ENCODE data around the gene PKP4. TPM values are rescaled to one million over a fixed set of nuclear protein-coding genes. Genes with fewer than 3 reads are reported as not detected.

The PKP4 gene
- total and polyA plus RNA-seq, 2 experiments from 2014 or later, result 35.7 to 92.3 TPM

DNA sequence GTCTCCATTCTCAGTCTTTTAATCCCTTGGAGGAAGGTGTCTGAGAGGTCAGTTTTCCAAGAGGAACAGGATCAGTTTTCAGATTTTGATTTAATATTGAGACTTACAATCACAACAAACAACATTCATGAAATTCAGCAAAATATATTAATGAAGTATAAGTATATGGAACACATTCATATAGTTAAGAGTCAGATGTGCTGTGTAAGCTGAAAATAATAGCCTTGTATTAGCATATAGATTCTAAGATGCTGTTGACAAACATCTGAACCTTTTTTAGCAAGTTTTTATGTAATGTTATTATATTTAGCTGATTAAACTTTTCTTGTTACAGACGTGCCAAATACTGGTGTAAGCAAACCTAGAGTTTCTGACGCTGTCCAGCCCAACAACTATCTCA lies 163.9 kb downstream of the PKP4 start:
- no peaks in the 10 kb centered on the region for H3K79me2 ChIP-seq (replicated peaks; ENCODE audit: insufficient read depth)
- H3K9me2 ChIP-seq (ENCODE audit: insufficient read depth), result no peaks in the 10 kb centered on the region
- H3K27me3 ChIP-seq (ENCODE audit: insufficient read depth), result no peaks in the 10 kb centered on the region
- H3K4me2 ChIP-seq, result no peak overlapping the region
- H4K20me1 ChIP-seq (replicated peaks; ENCODE audit: insufficient read depth), result no peaks in the 10 kb centered on the region; the same call in 1 of the 2 replicates
- peaks cover 4% of the 10 kb centered on the region; the same call in 1 of the 2 replicates for H3K4me1 ChIP-seq (ENCODE audit: insufficient read depth)
- no peaks in the 10 kb centered on the region for H3K9me3 Mint-ChIP-seq
- H3K4me3 ChIP-seq, result no peak overlapping the region
- no peak overlapping the region for H3K27ac ChIP-seq (ENCODE audit: low read depth)
- peaks cover 2% of the 10 kb centered on the region for H3K27me3 Mint-ChIP-seq (ENCODE audit: insufficient read depth, low read depth, poor library complexity)
- no peak overlapping the region for H3K4me3 Mint-ChIP-seq
- no peak overlapping the region for H2AFZ ChIP-seq
- TF ChIP-seq CREB1 (CRISPR knock-in tag; IDR thresholded peaks at IDR 0.05; ENCODE audit: low read depth) (no peak), NANOG (IDR thresholded peaks at IDR 0.05; ENCODE audit: borderline replicate concordance) (no peak), ZNF114 (CRISPR knock-in tag; IDR thresholded peaks at IDR 0.05) (no peak), ZNF331 (CRISPR knock-in tag; IDR thresholded peaks at IDR 0.05; ENCODE audit: low read depth) (no peak), EZH2phosphoT487 (IDR thresholded peaks at IDR 0.05; ENCODE audit: unreplicated experiment) (no peak), POLR2AphosphoS5 (IDR thresholded peaks at IDR 0.05; ENCODE audit: low read depth) (no peak), STAT1 (IDR thresholded peaks at IDR 0.05; ENCODE audit: unreplicated experiment) (no peak), JUNB (IDR thresholded peaks at IDR 0.05; ENCODE audit: unreplicated experiment) (no peak), EZH2 (IDR thresholded peaks at IDR 0.05; ENCODE audit: low read depth, unreplicated experiment) (no peak)
- TF ChIP-seq, protein P1, sequence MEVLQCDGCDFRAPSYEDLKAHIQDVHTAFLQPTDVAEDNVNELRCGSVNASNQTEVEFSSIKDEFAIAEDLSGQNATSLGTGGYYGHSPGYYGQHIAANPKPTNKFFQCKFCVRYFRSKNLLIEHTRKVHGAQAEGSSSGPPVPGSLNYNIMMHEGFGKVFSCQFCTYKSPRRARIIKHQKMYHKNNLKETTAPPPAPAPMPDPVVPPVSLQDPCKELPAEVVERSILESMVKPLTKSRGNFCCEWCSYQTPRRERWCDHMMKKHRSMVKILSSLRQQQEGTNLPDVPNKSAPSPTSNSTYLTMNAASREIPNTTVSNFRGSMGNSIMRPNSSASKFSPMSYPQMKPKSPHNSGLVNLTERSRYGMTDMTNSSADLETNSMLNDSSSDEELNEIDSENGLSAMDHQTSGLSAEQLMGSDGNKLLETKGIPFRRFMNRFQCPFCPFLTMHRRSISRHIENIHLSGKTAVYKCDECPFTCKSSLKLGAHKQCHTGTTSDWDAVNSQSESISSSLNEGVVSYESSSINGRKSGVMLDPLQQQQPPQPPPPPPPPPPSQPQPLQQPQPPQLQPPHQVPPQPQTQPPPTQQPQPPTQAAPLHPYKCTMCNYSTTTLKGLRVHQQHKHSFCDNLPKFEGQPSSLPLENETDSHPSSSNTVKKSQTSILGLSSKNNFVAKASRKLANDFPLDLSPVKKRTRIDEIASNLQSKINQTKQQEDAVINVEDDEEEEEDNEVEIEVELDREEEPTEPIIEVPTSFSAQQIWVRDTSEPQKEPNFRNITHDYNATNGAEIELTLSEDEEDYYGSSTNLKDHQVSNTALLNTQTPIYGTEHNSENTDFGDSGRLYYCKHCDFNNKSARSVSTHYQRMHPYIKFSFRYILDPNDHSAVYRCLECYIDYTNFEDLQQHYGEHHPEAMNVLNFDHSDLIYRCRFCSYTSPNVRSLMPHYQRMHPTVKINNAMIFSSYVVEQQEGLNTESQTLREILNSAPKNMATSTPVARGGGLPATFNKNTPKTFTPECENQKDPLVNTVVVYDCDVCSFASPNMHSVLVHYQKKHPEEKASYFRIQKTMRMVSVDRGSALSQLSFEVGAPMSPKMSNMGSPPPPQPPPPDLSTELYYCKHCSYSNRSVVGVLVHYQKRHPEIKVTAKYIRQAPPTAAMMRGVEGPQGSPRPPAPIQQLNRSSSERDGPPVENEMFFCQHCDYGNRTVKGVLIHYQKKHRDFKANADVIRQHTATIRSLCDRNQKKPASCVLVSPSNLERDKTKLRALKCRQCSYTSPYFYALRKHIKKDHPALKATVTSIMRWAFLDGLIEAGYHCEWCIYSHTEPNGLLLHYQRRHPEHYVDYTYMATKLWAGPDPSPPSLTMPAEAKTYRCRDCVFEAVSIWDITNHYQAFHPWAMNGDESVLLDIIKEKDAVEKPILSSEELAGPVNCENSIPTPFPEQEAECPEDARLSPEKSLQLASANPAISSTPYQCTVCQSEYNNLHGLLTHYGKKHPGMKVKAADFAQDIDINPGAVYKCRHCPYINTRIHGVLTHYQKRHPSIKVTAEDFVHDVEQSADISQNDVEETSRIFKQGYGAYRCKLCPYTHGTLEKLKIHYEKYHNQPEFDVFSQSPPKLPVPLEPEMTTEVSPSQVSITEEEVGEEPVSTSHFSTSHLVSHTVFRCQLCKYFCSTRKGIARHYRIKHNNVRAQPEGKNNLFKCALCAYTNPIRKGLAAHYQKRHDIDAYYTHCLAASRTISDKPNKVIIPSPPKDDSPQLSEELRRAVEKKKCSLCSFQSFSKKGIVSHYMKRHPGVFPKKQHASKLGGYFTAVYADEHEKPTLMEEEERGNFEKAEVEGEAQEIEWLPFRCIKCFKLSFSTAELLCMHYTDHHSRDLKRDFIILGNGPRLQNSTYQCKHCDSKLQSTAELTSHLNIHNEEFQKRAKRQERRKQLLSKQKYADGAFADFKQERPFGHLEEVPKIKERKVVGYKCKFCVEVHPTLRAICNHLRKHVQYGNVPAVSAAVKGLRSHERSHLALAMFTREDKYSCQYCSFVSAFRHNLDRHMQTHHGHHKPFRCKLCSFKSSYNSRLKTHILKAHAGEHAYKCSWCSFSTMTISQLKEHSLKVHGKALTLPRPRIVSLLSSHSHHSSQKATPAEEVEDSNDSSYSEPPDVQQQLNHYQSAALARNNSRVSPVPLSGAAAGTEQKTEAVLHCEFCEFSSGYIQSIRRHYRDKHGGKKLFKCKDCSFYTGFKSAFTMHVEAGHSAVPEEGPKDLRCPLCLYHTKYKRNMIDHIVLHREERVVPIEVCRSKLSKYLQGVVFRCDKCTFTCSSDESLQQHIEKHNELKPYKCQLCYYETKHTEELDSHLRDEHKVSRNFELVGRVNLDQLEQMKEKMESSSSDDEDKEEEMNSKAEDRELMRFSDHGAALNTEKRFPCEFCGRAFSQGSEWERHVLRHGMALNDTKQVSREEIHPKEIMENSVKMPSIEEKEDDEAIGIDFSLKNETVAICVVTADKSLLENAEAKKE (CRISPR knock-in tag; IDR thresholded peaks at IDR 0.05), result no peak
- TF ChIP-seq, protein P2, sequence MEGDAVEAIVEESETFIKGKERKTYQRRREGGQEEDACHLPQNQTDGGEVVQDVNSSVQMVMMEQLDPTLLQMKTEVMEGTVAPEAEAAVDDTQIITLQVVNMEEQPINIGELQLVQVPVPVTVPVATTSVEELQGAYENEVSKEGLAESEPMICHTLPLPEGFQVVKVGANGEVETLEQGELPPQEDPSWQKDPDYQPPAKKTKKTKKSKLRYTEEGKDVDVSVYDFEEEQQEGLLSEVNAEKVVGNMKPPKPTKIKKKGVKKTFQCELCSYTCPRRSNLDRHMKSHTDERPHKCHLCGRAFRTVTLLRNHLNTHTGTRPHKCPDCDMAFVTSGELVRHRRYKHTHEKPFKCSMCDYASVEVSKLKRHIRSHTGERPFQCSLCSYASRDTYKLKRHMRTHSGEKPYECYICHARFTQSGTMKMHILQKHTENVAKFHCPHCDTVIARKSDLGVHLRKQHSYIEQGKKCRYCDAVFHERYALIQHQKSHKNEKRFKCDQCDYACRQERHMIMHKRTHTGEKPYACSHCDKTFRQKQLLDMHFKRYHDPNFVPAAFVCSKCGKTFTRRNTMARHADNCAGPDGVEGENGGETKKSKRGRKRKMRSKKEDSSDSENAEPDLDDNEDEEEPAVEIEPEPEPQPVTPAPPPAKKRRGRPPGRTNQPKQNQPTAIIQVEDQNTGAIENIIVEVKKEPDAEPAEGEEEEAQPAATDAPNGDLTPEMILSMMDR (conservative IDR thresholded peaks at IDR 0.05; ENCODE audit: low read depth in 2 of 2), result no peak
- TF ChIP-seq, protein P3, sequence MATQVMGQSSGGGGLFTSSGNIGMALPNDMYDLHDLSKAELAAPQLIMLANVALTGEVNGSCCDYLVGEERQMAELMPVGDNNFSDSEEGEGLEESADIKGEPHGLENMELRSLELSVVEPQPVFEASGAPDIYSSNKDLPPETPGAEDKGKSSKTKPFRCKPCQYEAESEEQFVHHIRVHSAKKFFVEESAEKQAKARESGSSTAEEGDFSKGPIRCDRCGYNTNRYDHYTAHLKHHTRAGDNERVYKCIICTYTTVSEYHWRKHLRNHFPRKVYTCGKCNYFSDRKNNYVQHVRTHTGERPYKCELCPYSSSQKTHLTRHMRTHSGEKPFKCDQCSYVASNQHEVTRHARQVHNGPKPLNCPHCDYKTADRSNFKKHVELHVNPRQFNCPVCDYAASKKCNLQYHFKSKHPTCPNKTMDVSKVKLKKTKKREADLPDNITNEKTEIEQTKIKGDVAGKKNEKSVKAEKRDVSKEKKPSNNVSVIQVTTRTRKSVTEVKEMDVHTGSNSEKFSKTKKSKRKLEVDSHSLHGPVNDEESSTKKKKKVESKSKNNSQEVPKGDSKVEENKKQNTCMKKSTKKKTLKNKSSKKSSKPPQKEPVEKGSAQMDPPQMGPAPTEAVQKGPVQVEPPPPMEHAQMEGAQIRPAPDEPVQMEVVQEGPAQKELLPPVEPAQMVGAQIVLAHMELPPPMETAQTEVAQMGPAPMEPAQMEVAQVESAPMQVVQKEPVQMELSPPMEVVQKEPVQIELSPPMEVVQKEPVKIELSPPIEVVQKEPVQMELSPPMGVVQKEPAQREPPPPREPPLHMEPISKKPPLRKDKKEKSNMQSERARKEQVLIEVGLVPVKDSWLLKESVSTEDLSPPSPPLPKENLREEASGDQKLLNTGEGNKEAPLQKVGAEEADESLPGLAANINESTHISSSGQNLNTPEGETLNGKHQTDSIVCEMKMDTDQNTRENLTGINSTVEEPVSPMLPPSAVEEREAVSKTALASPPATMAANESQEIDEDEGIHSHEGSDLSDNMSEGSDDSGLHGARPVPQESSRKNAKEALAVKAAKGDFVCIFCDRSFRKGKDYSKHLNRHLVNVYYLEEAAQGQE (IDR thresholded peaks at IDR 0.05; ENCODE audit: unreplicated experiment), result no peak
- TF ChIP-seq, protein P4, sequence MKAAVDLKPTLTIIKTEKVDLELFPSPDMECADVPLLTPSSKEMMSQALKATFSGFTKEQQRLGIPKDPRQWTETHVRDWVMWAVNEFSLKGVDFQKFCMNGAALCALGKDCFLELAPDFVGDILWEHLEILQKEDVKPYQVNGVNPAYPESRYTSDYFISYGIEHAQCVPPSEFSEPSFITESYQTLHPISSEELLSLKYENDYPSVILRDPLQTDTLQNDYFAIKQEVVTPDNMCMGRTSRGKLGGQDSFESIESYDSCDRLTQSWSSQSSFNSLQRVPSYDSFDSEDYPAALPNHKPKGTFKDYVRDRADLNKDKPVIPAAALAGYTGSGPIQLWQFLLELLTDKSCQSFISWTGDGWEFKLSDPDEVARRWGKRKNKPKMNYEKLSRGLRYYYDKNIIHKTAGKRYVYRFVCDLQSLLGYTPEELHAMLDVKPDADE (IDR thresholded peaks at IDR 0.05), result no peak
- H3K27ac Mint-ChIP-seq, result no peak overlapping the region
- ATAC-seq (no peak), DNase-seq (ENCODE audit: low spot score) (no peak)
- peaks cover 6% of the 10 kb centered on the region; the same call in 2 of the 3 replicates for H3K4me1 Mint-ChIP-seq
- peaks cover 6% of the 10 kb centered on the region; the same call in 1 of the 2 replicates for H3K36me3 ChIP-seq (ENCODE audit: insufficient read depth)
- H3K36me3 Mint-ChIP-seq (ENCODE audit: low read depth), result peaks cover 33% of the 10 kb centered on the region
- no peaks in the 10 kb centered on the region for H3F3A ChIP-seq (replicated peaks; ENCODE audit: low read depth)
